PC-9 (cell line): ENCODE results near the gene TBCC. TPM values are rescaled to one million over a fixed set of nuclear protein-coding genes. Genes with fewer than 3 reads are reported as not detected.

Source experiments
- BruUV-seq: library from RNA; stranded (reverse); fragments of 400-500 nt; replicated peaks from 2 replicates; lab custom pipeline; 2021; lab: Mats Ljungman, UMichigan
- CTCF ChIA-PET: fragments of 300-600 bp; sonication (Branson Sonifier 250); formaldehyde crosslinking; loops from one replicate; lab custom pipeline; 2022; ENCODE audit warnings: antibody characterized with exemption; lab: Charles Lee
- POLR2A ChIA-PET: fragments of 300-600 bp; sonication (Branson Sonifier 250); formaldehyde crosslinking; loops from one replicate; lab custom pipeline; 2022; ENCODE audit warnings: antibody characterized with exemption; ENCODE audit not compliant: unreplicated experiment; lab: Charles Lee
- DNase-seq, 2 experiments: peaks; one replicate each; pipeline versions ENCODE4 v3.0.0 to v3.0.0-alpha.2; 2015 to 2022; ENCODE audit warnings: mixed read lengths in 1 of 2
- H2AFZ ChIP-seq: fragments of 200-600 bp; sonication (generic); 2 replicates; pipeline ENCODE4 v1.8.1; 2017; ENCODE audit warnings: antibody characterized with exemption
- H3F3A ChIP-seq: fragments of 200-600 bp; sonication (generic); 2 replicates; pipeline ENCODE4 v1.8.1; 2017; ENCODE audit warnings: antibody characterized with exemption, mild to moderate bottlenecking, low read depth; ENCODE audit not compliant: insufficient read depth
- H3K27ac ChIP-seq: fragments of 200-600 bp; sonication (generic); 2 replicates; pipeline ENCODE4 v1.6.1; 2016; ENCODE audit warnings: mixed run types
- H3K27me3 ChIP-seq: fragments of 200-600 bp; sonication (generic); 2 replicates; pipeline ENCODE4 v1.6.1; 2016; ENCODE audit warnings: low read depth, mixed run types; ENCODE audit not compliant: insufficient read depth
- H3K36me3 ChIP-seq: fragments of 200-600 bp; sonication (generic); 2 replicates; pipeline ENCODE4 v1.6.1; 2016; ENCODE audit warnings: low read depth, mixed run types
- H3K4me1 ChIP-seq: fragments of 200-600 bp; sonication (generic); replicated peaks from 2 replicates; pipeline ENCODE4 v1.6.1; 2016; ENCODE audit warnings: mixed run types; ENCODE audit not compliant: insufficient read depth
- H3K4me2 ChIP-seq: fragments of 200-600 bp; sonication (generic); 2 replicates; pipeline ENCODE4 v1.6.1; 2017; ENCODE audit warnings: mixed run types
- H3K4me3 ChIP-seq: fragments of 200-600 bp; sonication (generic); 2 replicates; pipeline ENCODE4 v1.6.1; 2016; ENCODE audit warnings: mixed run types
- H3K79me2 ChIP-seq: fragments of 200-600 bp; sonication (generic); 2 replicates; pipeline ENCODE4 v1.6.1; 2017; ENCODE audit warnings: low read depth, mixed run types
- H3K9me2 ChIP-seq: fragments of 200-600 bp; sonication (generic); 2 replicates; pipeline ENCODE4 v1.8.1; 2017; ENCODE audit warnings: mild to moderate bottlenecking; ENCODE audit not compliant: insufficient read depth
- H3K9me3 ChIP-seq: fragments of 200-600 bp; sonication (generic); 2 replicates; pipeline ENCODE4 v1.8.1; 2016; ENCODE audit warnings: low read depth; ENCODE audit not compliant: insufficient read depth
- H4K20me1 ChIP-seq: fragments of 200-600 bp; sonication (generic); 2 replicates; pipeline ENCODE4 v1.8.1; 2017; ENCODE audit not compliant: insufficient read depth
- EZH2 ChIP-seq: fragments of 200-600 bp; sonication (generic); IDR thresholded peaks from 2 replicates; pipeline ENCODE4 v1.8.0; 2017; ENCODE audit warnings: antibody characterized with exemption, low read depth
- intact Hi-C: fragments of 100-400 bp; cut with micrococcal nuclease; formaldehyde crosslinking; loops from one replicate; pipeline ENCODE4 v1.10.0; 2022; ENCODE audit not compliant: unreplicated experiment
- total RNA-seq: library from RNA; stranded (reverse); gene quantifications from 2 replicates; pipeline ENCODE4 v1.2.3, GENCODE V29; 2021
- TF ChIP-seq, protein P1 (sequence below): fragments of 200-600 bp; sonication (generic); conservative IDR thresholded peaks from 2 replicates; pipeline ENCODE4 v1.6.1; 2017; ENCODE audit warnings: mixed run types, antibody characterized with exemption, mild to moderate bottlenecking, moderate library complexity

TBCC gene
- total RNA-seq, 1 experiment from 2014 or later = 12.3 TPM

DNA sequence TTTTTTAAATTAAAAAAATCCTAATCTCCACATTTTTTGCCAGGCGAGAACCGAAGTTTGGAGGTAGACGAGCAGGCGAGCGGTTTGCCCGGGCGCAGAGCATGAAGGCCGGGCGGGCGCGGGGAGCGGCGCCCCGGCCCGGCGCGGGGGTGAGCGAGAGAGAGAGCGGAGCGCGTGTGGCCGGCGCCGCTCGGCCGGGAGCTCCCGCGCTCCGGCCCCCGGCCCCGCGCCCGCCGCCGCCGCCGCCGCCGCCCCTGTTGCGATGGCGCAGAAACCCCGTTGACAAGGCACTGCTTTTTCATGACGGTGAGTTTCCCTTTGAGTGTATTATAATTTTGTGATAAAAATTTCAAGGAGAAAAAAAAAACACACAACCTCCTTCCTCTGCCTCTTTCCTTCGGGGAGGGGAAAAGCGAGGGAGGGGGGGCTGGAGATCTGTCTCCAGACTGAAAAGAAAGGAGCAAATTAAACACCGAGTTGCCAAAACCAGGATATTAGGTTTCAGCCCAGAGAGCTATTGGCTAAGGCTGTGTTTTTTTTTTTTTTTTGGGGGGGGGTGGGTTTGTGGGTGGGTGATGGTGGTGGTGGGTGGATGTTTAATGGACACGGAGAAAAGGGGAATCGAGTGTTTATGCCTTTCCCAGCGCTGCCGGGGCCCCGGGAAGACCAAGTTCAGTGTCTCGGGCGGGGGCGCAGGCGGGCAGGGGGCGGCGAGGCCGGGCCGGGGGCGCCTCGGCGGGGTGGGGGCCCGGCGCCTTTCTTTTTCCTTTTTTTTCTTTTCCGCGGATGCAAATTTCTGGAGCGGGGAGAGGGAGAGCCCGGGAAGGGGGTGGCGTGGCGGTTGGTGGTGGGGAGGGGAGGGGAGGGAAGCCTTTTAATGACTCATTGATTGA is 36.1 kb upstream of the TBCC start, which contains the start of gene BICRAL:
Gene BICRAL (plus strand): TSS at position 257 of the 893 bp plus-strand sequence. CDS start 39,971 bp downstream, outside the sequence.
- peaks cover 37% of the 10 kb centered on the region for H3F3A ChIP-seq
- no TSS peak for BruUV-seq
- peaks cover 47% of the 10 kb centered on the region for H3K79me2 ChIP-seq
- H3K9me3 ChIP-seq = no peaks in the 10 kb centered on the region
- H3K4me1 ChIP-seq = peaks cover 39% of the 10 kb centered on the region
- no peaks in the 10 kb centered on the region for H3K27me3 ChIP-seq
- H3K4me2 ChIP-seq = peak within 1 kb of the TSS; percentile 95
- H3K9me2 ChIP-seq = no peaks in the 10 kb centered on the region
- TF ChIP-seq, protein P1, sequence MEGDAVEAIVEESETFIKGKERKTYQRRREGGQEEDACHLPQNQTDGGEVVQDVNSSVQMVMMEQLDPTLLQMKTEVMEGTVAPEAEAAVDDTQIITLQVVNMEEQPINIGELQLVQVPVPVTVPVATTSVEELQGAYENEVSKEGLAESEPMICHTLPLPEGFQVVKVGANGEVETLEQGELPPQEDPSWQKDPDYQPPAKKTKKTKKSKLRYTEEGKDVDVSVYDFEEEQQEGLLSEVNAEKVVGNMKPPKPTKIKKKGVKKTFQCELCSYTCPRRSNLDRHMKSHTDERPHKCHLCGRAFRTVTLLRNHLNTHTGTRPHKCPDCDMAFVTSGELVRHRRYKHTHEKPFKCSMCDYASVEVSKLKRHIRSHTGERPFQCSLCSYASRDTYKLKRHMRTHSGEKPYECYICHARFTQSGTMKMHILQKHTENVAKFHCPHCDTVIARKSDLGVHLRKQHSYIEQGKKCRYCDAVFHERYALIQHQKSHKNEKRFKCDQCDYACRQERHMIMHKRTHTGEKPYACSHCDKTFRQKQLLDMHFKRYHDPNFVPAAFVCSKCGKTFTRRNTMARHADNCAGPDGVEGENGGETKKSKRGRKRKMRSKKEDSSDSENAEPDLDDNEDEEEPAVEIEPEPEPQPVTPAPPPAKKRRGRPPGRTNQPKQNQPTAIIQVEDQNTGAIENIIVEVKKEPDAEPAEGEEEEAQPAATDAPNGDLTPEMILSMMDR = no peak
- no peak for TF ChIP-seq EZH2
- DNase-seq = peak; percentile 63 to 72
- ChIA-PET CTCF (interaction anchor here (0.6 to 0.7 kb wide), 4 partner anchors 35 to 1350 kb away, joined by 4 to 8 read pairs (median 6); no protein-coding TSS in a partner anchor), POLR2A (interaction anchor here (0.6 to 2.0 kb wide), 8 partner anchors 13 to 634 kb away, joined by 3 to 50 read pairs (median 7); partner anchors contain the start of genes PTK7 and TBCC)
- intact Hi-C loops = loop anchor here (1.0 kb wide), 1 partner anchor 36 kb away; the partner anchor contains the start of gene TBCC
- H3K27ac ChIP-seq = peak within 1 kb of the TSS; percentile 94
- no peaks in the 10 kb centered on the region for H3K36me3 ChIP-seq
- H2AFZ ChIP-seq = peak within 1 kb of the TSS; percentile 76
- no peaks in the 10 kb centered on the region for H4K20me1 ChIP-seq
- peak within 1 kb of the TSS; percentile 99 for H3K4me3 ChIP-seq

DNA sequence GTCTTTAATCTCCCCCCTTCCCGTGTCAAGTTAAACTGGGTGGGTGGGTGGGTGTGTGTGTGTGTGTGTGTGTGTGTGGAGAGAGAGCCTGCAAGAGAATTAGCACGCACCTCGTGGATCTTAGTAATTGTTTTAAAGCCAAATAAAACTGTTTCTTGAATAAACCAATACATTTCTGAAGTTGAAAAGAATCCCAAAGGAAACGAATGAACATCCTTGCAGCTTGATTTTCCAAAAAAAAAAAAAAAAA is 35.6 kb upstream of the TBCC start:
- H3K36me3 ChIP-seq = no peaks in the 10 kb centered on the region
- no peaks in the 10 kb centered on the region for H4K20me1 ChIP-seq
- no peaks in the 10 kb centered on the region for H3K9me2 ChIP-seq
- peak overlapping the region; percentile 49 for H3K4me3 ChIP-seq
- POLR2A ChIA-PET = interaction anchor here (0.5 to 2.0 kb wide), 3 partner anchors 35 to 148 kb away, joined by 5 to 50 read pairs (median 5); partner anchors contain the start of genes CNPY3 and TBCC
- H3K4me2 ChIP-seq = peak overlapping the region; percentile 75
- TF ChIP-seq EZH2 = no peak
- TF ChIP-seq, protein P1 = no peak
- 0 out of 2 replicates have a peak overlapping the region, but pooled peaks have one; percentile 48 for H2AFZ ChIP-seq
- peaks cover 39% of the 10 kb centered on the region for H3K4me1 ChIP-seq
- H3K79me2 ChIP-seq = peaks cover 41% of the 10 kb centered on the region
- H3K27ac ChIP-seq = peak overlapping the region; percentile 94
- intact Hi-C loops = no loop called here
- BruUV-seq = no TSS peak
- no peak for DNase-seq
- CTCF ChIA-PET = interaction anchor here (0.6 kb wide), 1 partner anchor 63 kb away, joined by 8 read pairs; no protein-coding TSS in a partner anchor
- H3F3A ChIP-seq = peaks cover 37% of the 10 kb centered on the region
- H3K27me3 ChIP-seq = no peaks in the 10 kb centered on the region
- H3K9me3 ChIP-seq = no peaks in the 10 kb centered on the region

- Histone ChIP-seq H3K27me3 (no peaks in the 10 kb centered on the region), H3K36me3 (no peaks in the 10 kb centered on the region), H3K4me2 (no peak overlapping the region; the same call in 1 of the 2 replicates), H3F3A (peaks cover 32% of the 10 kb centered on the region), H3K9me2 (no peaks in the 10 kb centered on the region), H3K4me1 (peaks cover 33% of the 10 kb centered on the region), H2AFZ (no peak overlapping the region), H3K79me2 (peaks cover 22% of the 10 kb centered on the region), H3K27ac (no peak overlapping the region), H3K4me3 (no peak overlapping the region), H3K9me3 (no peaks in the 10 kb centered on the region), H4K20me1 (no peaks in the 10 kb centered on the region)
- TF ChIP-seq, protein P1 = no peak
- no peak for TF ChIP-seq EZH2
- ChIA-PET POLR2A (interaction anchor here (0.6 kb wide), 1 partner anchor 150 kb away, joined by 10 read pairs; the partner anchor contains the start of gene CNPY3), CTCF (interaction anchor here (0.6 kb wide), 1 partner anchor 613 kb away, joined by 6 read pairs; no protein-coding TSS in a partner anchor)
- BruUV-seq = no TSS peak
- DNase-seq = no peak
- intact Hi-C loops = no loop called here
These were observed 33.6 kb upstream of the TBCC start for GRCh38 chr6:42779521-42779920.
